ENCODE measurements around the gene ARHGEF1.
A peak's percentile ranks its signal among the peaks of the same experiment; 100 is the strongest.

ARHGEF1 gene, protein sequence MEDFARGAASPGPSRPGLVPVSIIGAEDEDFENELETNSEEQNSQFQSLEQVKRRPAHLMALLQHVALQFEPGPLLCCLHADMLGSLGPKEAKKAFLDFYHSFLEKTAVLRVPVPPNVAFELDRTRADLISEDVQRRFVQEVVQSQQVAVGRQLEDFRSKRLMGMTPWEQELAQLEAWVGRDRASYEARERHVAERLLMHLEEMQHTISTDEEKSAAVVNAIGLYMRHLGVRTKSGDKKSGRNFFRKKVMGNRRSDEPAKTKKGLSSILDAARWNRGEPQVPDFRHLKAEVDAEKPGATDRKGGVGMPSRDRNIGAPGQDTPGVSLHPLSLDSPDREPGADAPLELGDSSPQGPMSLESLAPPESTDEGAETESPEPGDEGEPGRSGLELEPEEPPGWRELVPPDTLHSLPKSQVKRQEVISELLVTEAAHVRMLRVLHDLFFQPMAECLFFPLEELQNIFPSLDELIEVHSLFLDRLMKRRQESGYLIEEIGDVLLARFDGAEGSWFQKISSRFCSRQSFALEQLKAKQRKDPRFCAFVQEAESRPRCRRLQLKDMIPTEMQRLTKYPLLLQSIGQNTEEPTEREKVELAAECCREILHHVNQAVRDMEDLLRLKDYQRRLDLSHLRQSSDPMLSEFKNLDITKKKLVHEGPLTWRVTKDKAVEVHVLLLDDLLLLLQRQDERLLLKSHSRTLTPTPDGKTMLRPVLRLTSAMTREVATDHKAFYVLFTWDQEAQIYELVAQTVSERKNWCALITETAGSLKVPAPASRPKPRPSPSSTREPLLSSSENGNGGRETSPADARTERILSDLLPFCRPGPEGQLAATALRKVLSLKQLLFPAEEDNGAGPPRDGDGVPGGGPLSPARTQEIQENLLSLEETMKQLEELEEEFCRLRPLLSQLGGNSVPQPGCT

DNA sequence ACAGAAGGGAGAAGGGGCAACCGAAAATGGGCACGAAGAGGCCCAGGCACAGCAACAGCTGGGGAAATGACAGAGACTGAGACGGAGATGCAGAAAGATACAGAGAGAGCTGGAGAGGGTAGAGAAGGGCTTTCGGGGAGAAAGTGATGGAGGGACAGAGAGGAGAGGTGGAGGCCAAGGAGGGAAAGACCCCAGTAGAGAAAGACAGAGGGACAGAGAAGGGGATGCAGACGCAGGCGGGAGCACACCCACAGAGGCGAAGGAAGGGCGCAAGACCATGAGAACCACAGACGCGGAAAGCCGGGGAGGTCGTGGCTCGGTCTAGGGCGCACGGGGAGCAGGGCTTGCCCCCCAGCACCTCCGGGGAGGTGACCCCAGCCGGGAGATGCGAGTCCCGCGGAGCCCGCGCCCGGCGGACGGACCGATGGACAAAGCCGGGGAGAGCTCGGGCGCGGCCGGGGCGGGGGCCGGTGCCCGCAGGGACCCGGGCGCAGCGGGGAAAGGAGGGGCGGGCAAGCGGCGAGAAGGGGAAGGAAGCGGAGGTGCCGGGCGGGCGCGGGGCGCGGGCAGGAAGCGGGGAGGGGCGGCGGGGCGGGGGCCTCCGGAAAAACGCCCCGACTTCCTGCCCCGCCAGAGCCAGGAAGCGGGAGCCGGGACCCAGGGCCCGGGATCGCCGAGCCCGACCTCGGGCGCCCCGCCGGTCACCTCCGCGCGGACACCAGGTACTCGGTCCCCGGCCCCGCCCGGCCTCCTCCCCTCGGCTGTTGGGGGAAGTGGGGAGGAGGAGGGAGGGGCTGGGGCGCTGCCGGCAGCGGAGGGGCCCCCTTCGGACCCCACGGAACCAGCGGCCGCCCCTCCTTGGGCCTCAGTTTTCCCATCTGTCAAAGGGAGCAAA is at the start of gene ARHGEF1:
Gene ARHGEF1 (plus strand): TSS at position 617 of the 895 bp plus-strand sequence. CDS start 4,899 bp downstream, outside the sequence.
- no peak for DNase-seq

DNA sequence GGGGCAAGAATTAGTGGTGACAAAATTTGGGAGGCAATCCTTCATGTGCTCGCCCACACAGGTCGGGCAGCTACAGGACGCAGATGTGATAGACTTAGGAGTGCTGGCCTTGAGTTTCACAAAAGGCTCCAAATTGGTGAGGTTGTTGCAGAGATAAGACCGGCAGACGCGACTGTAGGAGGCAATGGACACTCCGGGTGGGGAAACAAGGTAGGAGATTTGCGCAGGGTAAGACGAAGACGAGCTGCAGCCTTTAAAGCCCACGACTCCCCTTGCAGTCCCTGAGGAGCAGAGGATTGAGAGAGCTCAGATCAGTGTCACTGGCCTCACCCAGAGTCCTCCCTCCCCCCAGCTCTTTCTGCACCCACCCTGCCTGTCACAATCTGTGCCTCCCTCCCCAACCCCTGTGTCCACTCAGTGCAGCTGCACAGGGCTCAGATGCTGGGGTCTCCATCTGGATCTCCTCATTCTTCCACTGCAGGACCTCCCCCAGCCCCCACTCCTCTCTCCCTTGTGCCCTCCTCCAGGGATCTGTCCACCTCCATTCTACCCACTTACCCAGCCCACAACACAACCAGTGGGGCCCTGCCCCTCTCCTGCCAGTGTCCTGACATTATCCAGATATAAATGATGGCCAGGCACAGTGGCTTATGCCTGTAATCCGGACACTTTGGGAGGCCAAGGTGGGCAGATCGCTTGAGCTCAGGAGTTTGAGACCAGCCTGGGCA is 44.8 kb upstream of the ARHGEF1 start:
- DNase-seq: no peak

DNA sequence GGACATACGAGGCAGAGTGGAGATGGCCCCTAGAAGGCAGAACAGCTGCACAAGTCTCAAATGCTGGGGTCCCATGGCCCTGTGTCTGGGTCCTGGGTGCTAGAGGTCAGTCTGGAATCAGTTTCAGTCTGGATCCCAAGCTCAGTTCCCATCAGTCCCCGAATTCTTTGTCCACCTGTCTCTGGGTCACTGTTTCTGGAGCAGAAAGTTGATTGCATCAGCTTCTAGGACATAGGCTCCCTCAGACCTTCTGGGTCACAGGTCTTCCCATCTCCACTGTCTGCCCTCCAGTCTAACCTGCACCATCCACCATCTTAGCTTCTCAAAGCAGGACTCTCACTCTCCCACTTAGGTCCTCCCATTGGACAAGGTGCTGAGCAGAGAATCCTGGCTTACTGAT is 43.8 kb upstream of the ARHGEF1 start:
- no peak for DNase-seq

DNA sequence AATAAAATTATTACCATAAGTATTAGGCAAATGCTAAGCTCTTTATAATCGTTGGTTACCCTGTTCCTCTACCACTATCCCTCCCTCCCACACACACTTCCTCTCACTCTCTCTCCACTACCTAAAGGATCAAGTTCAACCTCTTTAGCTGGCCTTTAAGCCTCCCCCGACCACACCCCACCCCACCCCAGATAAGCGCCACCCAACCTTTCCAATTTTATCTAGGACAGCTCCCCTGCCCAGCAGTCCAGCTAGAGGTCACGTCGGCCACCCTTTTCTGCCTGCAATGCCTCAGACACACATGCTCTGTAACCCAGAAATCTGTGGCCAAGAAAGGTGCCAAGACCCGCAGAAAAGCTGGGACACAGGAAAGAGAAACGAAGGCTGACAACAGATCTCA is 39.6 kb upstream of the ARHGEF1 start:
- DNase-seq: no peak

DNA sequence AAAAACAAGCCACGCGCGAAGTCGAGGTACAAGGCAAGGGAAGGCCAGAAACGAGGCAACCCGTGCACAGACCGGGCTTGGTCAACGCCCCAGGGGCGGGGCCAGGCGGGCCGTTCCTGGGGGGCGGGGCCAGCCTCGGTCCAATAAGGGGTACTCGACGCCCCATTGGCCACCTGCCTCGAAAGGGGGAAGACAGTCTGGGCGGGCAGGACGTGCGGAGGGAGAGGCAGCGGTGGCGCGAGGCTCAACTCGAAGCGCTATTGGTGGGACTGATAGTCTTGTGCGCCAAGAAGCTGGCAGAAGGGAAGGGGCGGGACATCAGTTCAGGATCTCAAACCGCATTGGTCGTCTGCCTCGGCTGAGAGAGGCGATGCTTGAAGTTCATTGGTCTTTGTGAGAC is 38.4 kb upstream of the ARHGEF1 start, which contains the start of gene LYPD4:
Gene LYPD4 (minus strand): TSS at position 83 of the 400 bp plus-strand sequence. CDS start 5,398 bp downstream, outside the sequence.
- no peak for DNase-seq

DNA sequence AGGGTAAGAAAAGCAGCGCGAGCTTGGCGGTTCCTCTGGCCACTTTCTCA is 38.2 kb upstream of the ARHGEF1 start, which contains the start of gene DMRTC2:
Gene DMRTC2 (plus strand): TSS at position 42 of the 50 bp plus-strand sequence. CDS start 2,387 bp downstream, outside the sequence.
- DNase-seq: no peak

DNA sequence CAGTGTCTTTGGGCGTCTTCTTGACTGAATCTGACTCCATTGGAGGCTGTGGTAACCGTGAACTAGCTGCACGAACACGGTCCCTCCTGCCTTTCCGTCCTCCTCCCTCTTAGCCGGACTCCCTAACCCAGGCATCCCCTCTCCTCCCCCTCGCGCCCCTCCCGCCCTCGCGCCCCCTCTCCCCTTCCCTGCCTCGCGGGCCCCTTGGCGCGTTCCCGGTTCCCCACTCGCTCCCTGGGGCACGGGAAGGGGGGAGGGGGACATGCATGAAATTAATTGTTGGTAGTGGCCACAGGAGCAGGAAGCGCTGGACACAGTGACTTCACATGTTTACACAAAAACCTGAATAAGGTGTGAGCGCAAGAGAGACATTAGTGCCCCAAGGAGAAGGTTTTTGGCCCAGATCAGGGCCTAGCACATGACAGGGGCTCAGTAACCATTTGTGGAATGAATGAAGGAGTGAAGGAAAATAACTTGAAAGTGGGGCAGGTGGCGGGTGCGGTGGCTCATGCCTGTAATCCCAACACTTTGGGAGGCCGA is 37.9 kb upstream of the ARHGEF1 start:
- DNase-seq: no peak

DNA sequence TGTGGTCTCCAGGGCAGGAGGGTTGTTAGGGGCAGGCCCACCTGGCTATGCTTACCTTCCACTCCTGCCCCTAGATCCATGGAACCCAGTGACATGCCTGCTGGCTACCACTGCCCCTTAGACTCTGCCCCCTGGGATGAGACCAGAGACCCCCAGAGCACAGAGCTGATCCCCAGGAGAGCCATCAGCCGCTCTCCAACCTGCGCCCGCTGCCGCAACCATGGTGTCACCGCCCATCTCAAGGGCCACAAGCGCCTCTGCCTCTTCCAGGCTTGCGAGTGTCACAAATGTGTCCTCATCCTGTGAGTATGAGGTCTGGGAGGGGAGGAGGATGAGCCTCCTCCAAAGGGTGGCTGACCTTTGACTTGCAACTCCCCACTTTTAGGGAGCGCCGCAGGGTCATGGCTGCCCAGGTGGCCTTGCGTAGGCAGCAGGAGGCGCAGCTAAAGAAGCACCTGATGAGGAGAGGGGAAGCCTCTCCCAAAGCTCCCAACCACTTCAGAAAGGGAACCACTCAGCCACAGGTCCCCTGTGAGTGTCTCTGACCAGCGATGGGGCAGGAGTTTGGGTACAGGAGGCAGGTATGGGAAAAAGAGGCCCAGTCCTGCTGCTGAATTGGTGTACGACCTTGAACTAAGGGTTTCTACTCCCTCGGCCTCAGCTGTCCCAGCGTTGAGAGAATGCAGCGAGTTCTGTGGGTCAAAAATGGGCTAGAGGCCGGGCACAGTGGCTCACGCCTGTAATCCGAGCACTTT is 35.5 kb upstream of the ARHGEF1 start:
- no peak for DNase-seq

DNA sequence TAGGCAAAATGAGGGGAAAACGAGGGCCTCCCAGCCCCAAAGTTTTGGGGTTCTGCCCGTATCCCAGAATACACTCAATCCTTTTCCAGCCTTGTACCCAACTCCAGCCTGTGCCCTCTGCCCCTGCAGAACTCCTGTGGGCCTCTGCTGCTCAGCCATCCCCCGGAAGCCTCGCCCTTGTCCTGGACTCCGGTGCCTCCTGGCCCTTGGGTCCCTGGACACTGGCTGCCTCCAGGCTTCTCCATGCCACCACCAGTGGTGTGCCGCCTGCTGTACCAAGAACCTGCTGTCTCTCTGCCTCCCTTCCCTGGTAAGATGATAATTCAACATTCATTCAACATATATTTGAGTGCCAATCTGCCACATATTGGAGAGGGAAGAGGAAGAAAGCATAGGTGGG is 34.3 kb upstream of the ARHGEF1 start:
- DNase-seq: no peak

DNA sequence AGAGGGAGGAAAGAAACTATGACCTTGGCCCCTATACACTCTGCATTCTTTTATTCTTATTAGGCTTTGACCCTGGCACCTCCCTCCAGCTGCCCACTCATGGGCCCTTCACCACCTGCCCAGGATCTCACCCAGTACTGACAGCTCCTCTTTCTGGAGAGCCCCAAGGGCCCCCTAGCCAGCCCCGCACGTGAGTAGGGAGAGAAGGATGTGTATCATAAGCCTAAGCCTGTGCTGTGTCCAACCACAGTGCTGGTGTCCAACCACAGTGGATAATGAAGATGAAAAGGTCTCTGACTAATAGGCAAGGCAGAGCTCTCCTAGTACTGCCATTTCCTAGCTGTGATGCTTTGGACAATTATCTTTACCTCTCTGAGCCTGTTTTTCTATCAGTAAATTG is 33.9 kb upstream of the ARHGEF1 start:
- no peak for DNase-seq

DNA sequence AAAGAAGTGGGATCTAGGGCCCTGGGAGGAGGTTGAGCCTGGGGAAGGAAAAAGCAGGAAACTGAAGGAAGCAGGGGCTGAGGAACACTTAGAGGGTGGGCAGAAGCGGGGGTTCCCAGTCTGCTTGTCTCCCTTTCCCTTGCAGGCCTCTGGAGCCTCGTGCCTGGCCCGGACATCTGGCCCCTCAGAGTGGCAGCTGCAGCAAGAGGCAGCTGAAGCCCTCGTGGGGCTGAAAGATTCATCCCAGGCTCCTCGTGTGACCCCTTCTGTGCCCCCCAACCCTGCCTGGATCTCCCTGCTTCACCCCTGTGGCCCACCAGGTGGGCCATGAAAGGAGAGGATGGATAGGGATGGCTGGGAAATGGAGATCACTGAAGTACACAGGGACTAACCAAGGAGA is 32.6 kb upstream of the ARHGEF1 start:
- DNase-seq: no peak

DNA sequence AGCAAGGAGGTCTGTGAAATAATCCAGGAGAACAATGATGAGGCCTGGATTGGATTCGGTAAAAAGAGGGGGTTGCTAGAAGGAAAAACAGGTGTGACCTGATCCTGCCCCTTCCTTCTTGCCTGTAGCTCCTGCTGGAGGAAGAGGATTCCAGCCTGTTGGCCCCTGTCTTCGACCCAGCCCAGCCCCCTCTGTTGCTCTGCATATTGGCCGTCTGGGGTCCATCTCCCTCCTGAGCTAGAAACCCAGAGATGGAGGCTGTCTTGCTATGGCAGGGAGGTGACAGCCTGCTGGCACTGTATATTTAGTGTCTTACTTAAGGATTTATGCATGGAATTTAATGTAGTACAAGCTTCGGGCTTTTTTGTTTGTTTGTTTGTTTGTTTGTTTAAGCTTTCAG is 31.5 kb upstream of the ARHGEF1 start:
- DNase-seq: no peak

DNA sequence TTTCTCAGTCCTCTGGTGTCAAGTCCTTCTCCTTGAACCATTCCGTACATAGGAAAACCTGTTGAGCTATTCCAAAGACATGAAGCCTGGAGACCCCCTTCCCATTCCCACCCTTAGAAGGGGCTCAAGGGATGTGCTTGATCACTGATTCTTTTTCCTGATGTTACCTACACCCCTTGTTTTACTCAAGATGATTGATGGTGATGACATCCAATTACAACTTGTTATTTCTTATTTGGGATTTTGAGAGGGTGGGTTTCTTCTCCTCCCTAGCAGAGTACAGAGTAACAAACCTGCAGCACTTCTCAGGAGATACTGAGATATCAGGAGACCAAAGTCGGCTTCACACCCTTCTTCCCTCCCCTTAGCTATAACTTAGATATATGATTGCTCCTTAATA is 29.6 kb upstream of the ARHGEF1 start:
- DNase-seq: no peak

DNA sequence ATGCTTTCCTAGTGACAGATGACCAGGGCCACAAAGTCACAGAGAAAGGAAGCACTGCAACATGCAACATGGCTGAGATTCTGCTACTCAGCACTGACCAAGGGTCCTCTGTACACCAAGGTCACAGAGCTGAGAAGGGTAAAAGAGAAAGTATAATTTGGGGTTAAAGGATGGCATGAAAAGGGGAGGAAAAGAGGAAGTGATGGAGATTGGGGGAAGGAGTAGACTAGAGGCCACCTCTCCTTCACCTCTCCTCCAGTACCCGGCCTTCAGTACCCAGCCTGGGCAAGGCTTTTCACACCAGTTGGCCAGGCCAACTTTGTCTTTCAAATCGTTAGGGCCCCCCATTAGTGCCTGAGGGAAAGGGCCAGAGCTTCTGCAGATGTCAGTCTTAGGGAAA is 29.2 kb upstream of the ARHGEF1 start:
- DNase-seq: no peak

DNA sequence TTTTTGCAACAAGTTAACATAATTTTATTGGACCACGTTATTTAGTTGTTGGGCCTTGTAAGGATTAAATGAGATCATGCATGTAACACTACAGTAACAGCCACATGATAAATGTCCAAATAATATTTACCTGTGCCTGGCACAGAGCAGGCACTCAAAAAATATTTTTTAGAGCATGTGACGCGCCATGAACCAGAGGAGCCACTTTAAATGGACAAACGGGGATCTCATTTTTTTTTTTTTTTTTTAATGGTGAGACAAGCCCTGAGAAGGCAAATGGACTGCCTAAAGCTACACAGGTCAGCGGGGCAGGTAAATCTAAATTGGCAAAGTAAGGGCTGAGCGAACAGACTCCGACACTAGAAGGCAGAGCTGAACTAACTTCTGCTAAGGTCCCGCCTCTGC is 23.8 kb upstream of the ARHGEF1 start:
- no peak for DNase-seq

DNA sequence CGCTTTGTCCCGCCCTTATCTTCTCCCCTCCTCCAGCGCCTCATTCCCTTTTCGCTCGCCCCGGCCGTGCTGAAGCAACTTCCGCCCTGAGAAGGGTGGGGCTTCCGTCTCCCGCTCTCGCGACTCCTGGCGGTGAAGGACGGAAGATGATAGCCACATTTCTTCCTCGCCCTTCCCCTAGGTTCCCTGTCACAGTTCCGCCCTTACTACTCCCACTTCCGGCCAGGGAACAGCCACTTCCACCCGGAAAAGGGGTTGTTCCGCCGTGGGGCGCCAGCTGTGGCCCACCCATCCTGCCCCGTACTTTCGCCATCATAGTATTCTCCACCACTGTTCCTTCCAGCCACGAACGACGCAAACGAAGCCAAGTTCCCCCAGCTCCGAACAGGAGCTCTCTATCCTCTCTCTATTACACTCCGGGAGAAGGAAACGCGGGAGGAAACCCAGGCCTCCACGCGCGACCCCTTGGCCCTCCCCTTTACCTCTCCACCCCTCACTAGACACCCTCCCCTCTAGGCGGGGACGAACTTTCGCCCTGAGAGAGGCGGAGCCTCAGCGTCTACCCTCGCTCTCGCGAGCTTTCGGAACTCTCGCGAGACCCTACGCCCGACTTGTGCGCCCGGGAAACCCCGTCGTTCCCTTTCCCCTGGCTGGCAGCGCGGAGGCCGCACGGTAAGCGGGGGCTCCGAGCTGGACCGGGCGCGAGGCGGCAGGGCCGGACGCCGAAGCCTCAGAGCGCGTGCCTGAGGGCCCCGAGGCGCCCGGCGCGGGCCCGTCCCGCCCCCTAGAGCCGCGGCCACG is 23.2 kb upstream of the ARHGEF1 start, which contains the start of gene RPS19:
Gene RPS19 (plus strand): TSS at position 638 of the 801 bp plus-strand sequence. CDS start 520 bp downstream, outside the sequence.
- DNase-seq: peak; percentile 98

DNA sequence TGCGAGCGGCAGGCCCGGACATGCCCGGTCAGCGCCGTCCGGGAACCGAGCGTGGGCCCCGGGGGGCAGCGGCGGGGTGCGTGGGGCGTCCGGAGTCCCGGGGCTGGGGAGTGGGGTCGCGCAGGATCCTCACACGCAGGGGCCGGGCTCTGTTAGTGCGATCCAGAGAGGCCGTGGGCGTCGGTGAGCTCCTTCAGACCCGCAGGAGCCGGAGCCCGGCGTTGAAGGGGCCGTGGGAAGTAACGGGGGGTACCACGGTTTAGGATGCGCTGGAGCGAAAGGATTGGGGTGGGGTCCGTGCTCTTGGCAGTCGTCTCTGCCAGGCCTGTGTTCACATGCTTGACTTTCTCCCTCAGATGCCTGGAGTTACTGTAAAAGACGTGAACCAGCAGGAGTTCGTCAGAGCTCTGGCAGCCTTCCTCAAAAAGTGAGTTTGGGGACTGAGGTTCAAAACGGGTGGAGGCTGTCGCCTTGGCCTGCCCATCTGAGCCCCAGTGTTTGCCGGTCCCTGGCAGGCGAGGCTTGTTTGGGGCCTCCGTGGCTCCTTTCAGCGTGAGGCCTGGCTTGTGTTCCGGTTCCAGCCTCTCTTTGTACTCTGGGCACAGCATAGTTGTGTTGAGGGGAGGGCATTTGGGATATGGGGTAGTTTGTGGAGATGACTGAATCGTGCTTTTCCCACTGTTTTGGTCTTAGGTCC is 22.4 kb upstream of the ARHGEF1 start:
- no peak for DNase-seq

DNA sequence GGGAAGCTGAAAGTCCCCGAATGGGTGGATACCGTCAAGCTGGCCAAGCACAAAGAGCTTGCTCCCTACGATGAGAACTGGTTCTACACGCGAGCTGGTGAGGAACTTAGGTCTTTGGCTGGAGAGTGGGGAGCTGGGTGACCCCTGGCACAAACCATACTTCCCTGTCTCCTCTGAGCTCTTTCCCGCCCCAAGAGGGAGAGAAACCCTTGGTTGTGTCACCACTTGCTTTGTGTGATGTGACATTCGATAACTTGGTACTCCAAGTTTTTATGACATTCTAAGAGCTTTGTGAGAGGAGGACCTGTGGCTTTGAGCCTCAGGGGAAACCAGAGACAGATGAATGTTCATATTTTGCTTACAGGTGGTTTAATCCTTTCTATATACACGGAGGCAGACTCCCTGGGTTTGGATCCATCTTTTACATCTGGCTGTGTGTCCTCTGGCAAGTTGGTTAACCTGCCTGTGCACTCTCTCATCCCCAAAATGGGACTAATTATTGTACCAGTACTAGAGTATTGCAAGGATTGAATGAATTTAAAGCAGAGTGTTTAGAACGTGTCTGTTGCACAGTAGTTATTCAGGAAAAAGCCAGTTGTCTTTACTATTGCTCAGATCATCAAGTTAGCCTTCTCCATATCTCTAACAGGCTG is 21.7 kb upstream of the ARHGEF1 start:
- peak; percentile 19 for DNase-seq

DNA sequence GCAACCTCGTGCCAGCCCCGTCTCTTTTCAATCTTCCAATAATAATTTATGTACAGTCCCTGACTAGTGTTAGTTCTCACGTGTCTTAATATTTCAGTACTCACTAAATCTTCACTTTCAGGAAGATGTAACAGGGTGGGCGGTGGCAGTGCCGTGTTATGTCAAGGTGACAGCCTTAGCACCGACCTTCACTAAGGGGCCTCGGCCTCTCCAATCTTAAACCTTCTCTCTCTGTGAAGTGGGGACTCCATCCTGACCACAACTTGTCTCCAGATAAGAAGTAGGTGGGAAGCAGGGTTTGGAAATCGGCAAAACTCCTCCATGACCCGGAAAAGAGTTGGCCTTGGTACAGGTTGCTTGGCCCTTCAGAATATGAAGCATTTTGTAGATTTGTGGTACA is 21.1 kb upstream of the ARHGEF1 start:
- DNase-seq: no peak
